ENCODE results near the gene CELSR1. TPM values are rescaled to one million over a fixed set of nuclear protein-coding genes. Genes with fewer than 3 reads are reported as not detected.

CELSR1 gene
- total RNA-seq, 1 donor from 2014 or later = 44.0 TPM

DNA sequence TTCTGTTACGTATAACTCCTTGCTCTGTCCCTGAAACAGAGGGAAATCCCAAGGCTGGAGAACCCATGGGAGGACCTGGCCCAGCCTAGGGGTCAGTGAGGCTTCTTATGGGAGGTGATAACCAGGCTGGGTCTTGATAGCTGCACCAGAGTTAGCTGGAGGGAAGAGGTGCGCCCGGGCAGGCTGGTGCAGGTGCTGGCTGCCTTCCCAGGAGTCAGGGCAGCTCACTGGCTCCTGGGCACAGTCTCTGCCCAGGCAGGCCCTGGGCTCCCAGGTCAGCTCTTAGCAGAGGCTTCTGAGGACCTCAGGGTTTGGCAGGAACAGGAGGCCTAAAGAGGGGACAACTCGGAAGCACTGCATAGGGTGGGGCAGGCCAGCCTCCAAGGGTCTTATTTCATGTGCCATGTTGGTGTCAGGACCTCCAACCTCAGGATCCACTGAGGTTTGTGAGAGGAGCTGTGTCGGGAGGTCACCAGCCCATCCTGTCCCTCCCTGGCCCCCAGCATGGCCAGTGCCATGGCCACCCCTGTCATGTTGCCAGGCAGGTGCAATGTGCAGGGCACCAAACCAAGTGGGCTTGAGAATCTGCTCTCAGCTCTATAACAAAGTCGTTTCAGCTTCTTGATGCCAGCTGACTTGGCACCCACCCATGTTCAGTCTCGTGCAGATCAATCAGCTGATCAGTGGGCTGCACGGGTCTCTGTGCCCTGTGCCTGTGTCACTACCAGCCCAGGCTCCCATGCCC, 20.5 kb upstream of the CELSR1 start:
- no peak for DNase-seq (ENCODE audit: low spot score)

DNA sequence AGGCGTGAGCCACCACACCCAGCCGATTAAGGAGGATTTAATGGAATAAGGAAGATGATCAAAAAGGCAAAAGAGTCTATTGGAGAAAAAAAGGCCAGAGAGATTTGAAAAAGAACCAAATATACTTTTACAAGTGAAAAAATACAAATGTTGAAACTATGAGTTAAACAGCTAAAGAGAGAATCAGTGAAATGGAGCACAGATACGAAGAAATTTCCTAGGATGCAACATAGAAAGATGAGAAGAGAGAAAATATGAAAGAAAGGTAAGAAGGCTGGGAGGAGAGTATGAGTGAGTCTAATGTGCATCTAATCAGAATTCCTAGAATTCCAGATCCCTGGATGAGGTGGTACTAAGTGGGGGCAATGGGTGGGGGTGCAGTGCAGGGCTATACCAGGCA, 19.4 kb upstream of the CELSR1 start:
- DNase-seq (ENCODE audit: low spot score) = no peak

DNA sequence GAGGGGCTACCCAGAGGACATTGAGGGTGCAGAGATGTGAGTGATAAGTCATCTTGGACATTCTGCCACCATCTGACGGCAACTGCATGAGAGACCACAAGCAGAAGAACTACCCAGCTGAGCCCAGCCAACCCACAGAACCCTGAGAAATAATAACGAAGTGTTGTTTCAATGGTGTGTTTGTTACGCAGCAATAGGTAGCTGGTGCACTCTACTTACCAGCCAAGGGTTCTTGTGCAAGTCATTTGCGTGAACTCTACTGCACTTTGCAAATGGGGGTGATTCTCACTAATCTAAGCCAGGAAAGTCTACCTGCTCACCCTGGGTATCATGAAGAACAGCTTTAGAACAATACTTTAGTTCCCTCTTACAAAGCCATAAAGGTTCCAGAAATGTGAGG, 15.8 kb upstream of the CELSR1 start:
- no peak for DNase-seq (ENCODE audit: low spot score)

DNA sequence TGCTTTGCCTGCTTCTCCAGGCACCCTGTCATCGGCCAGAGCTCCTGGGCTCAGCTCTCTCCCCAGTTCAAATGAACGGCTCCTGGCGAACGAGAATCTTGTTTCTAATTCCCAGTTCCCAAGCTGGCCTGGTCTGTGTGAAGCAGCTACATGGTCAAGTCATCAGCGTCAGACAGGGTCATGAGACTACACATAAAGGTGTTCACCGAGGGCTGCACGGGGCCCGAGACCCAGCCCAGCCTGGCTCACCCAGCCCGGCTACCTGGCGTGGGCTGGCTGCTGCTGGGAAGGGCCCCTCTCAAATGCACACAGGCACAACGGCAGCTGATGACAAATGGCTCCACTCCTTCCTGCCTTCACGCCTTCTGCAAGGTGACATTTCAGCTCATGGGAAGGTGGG, 14.6 kb upstream of the CELSR1 start:
- DNase-seq (ENCODE audit: low spot score) = no peak

DNA sequence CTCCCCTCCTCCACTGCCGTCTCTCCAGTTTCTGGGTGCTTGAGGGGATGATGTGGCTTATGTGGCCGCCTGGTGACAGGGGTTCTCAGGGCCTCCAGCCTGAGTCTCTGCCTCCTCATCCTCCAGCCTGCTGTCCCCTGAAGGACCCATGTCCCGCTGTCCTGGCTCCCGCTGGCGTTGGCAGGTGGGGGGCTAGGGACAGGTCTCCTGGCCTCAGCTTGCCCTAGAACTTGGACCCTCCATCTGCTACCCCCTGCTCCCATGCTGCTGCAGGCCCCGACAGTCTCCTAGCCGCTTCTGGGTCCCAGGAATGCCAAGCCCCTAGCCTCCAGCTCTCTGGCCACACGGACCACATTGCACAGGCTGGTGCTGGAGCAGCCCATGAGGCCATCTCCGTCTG, 13.9 kb upstream of the CELSR1 start:
- no peak for DNase-seq (ENCODE audit: low spot score)

DNA sequence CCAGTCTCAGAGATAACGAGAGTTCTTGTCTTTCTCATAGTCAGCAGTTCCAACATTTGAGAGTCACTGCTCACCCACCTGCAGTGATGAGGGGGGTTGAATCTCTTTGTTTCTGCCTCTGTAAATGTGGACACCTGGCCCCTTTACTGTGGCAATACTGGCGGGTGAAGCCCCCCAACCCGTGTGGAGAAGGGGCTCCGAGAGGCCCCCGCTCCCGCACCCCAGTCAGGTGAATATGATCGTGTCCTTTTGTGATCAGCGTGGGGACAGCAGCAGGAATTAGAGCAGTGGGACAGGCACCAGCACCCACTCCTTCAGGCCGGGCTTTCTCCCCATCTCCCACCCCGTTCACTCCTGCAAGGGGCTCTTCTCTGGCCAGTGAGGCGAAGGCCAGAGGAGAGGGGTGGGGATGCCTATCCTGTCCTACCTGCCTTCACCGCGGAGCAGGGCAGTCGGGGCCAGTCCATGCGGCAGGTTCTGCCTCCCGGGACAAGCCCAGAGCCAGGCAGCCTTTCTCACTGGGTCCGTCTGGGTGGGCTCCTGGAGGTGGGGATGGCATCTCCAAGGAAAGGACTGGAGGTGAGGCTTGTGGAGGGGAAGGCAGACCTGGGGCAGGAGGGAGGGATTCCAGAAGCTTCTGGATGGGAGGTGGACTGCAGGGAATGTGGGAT, 12.7 kb upstream of the CELSR1 start:
- no peak for DNase-seq (ENCODE audit: low spot score)

DNA sequence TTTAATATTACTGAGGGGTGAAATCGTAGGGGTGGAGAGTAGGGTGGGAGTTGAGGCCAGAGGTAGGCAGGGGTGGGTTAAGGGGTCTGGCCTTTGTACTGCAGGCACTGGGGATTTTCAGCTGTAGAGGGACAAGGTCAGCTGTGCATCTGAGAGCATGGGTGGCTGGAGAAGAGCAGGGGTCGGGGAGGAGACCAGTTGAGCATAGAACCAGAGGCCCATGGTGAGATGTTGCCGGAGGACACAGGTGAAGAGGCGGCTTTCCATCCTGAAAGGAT, 12.1 kb upstream of the CELSR1 start:
- DNase-seq (ENCODE audit: low spot score) = no peak

DNA sequence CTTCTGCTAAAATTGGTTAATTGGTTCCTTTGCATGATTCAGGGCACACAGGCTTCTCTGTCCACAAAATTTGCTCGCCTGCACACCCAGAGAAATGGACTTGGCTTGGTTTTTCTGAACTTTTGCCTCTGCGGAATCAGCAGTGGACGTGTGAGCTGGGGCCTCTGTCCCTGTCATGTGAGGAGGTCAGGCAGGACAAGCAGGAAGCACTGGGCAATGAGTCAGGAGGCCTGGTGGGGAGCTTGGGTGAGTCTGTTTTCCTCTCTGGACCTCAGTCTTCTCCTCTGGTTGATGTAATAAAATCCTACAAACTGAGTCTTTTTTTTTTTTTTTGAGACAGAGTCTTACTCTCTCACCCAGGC, 10.4 kb upstream of the CELSR1 start:
- peak; percentile 77 for DNase-seq (ENCODE audit: low spot score)

DNA sequence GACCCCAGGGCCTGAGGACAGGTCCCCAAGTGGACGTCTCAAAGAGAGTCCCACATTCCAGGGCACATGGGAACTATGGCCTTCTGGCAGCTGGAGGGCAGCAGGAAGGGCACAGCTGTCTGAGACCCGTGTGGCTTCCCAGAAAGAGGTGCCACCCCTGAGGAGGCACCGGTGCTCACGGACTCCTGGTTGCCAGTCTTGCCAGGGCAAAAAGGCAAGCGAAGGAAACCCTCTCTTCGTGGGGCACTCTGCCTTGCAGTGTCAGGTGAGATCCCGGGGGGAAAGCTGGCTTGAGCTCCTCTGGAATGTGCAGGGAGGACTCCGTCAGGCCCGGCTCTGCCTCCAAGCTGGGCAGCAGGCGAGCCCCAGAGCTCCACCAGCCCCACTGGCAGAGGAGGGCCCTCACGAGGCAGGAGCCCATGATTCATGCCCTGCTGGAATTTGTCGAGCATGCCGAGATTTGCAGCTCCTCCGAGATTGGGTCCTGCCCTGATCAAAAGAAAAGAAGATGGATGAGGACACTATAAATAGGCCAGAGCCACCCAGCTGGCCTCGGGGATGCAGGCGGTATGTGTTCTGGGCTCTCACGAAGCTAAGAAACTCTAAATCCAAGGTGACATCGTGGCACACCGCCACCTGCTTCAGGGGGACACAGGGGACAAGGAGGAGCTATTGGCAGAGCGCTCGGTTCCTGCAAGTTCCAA, 9.9 kb upstream of the CELSR1 start:
- DNase-seq (ENCODE audit: low spot score) = peak; percentile 64

DNA sequence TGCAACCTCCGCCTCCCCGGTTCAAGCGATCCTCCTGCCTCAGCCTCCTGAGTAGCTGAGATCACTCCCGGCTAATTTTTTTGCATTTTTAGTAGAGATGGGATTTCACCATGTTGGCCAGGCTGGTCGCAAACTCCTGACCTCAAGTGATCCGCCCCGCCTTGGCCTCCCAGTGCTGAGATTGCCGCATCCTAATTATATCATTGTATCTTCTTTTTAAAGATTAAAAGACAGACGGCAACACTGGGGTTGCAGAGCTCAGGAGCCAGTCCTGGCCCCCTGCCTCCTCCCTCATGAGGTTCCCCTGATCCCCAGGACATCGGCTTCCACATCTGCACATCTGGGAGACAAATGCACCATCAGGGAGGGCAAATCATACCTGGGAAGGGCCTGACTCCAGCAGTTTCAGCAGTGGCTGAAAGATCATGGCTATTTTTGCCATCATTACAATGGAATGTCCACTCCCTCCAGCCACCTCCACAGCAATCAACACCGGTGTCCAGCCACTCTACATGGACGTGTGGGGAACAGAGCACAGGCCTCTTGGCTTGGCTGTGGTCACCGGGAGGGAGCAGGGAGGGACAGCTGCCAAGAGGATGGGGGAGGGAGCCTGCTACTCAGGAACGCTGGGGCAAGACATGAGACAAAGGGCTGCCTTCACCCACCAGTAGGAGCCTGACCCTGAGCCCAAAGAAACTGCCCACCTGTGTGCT, 9.2 kb upstream of the CELSR1 start:
- DNase-seq (ENCODE audit: low spot score) = peak; percentile 68

DNA sequence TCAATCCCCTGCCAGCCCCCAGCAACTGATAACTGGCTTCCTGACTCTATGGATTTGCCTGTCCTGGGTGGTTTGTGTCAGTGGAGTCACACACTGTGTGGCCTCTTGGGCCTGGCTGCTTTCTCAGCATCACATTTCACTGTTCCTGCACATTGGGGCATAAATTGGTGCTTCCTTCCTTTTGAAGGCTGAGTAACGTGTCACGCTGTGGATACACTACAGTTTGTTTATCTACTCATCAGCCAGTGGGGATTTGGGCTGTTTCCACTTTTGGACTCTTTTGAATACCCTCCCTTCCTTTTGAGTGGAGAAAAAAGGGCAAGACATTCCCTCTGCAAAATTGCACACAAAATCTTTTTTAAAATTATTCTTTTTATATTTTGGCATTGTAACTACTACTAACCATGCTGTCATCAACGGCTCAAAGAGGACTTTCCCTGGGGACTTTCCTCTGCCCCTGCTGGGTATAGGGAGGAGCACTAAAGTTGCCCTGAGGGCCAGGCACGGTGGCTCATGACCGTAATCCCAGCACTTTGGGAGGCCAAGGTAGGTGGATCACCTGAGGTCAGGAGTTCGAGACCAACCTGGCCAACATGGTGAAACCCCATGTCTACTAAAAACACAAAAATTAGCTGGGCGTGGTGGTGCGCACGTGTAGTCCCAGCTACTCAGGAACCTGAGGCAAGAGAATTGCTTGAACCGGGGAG, 7.8 kb upstream of the CELSR1 start:
- no peak for DNase-seq (ENCODE audit: low spot score)

DNA sequence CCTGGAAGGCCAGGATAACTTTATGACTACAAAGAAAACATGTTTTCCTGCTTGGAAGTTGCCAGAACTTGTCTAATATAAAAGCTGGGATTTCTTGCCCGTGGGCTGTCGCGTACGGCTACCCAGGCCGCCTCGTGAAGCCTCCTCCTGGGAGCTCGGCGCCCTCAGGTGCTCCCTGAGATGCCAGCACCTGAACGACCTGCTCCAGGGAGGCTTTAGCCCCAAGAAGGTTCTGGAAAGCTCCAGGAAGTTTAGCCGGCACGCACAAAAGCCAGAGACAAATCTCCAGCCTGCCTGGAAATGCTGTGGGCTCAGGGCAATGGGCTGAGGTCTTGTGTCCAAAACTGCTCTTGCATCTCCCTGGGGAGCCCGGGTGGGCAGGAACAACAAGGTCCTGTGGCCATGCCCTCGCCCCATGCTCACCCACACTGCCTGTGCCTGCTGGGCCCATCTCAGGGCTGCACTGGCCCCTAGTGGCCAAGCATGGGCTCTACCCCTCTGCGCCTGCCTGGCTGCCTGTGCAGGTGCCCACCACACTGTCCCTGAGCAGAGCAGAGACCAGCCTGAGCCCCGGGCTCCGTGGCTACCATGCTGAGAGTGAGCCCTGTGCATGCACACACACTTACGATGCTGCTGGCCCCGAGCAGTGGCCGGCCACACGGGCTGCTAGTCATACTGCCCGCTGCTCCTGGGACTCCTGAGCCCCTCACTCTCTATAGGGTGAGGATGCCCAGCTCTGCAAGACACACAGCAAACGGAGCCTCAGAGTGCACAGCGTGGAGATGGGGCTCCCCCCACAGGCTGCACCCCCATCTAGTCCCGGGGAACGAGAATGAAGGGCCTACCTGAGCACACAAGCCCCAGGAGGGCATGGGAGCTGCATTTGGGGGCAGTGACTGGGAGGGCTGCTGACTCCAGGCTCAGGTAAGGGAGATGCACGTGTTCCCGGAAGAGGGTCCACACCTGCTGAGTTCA, 4.9 kb upstream of the CELSR1 start:
- peak; percentile 73 for DNase-seq (ENCODE audit: low spot score)

DNA sequence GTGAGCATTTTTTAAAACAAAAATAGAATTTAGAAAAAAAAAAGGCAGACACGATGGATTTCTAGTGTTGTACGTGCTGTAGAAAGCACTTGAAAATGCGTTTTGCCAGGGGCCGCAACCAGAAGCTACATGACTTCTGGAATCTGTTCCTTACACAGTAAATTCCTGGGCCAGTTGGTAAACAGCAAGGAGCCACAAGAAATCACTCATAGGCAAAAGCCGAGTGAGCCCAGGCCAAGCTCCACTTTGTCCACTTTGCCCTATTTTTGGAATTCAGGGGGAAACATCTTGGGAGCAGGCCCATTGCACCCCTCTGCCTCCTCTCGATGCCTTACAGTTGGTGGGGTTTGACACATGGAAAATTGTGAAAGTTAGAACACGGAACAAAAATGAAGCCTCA, 4.1 kb upstream of the CELSR1 start:
- DNase-seq (ENCODE audit: low spot score) = no peak

DNA sequence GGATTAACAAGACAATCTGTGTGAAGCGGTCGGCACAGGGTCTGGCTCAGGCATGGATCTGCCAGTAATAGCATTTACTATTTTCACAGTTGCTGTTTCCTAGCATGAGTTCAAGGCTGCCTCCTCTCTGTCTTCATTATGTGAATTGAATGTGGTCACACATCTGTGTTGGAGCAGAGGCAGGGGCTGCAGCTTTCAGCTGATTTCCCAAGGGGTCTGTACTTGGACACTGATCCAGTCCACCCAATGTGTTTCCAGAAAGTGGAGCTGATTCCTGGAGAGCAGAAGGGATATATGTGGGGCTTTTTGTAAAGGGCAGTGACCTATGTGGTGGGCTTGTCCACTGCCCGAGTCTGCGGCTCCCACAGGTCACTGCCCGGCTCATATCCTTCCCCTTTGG, 3.5 kb upstream of the CELSR1 start:
- DNase-seq (ENCODE audit: low spot score) = no peak

DNA sequence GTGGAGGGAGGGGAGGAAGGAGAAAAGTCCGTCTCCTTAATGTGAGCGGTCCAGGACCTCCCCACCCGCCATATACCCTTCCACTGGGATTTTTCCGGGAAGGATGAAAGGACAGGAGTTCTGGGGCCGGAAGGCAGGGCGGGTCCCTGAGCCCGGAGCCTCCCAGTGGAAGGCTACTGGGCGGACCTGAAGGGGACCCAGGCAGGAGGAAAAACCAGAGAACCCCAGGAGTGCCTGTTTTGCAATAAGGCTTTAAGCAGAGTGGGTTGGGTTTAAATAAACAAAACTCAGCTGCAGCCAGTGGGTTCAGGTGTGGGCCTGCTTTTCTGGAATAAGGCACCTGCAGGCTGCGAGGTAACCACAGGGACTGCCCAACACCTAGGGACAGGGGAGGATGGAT, 1.7 kb upstream of the CELSR1 start:
- no peak for DNase-seq (ENCODE audit: low spot score)

DNA sequence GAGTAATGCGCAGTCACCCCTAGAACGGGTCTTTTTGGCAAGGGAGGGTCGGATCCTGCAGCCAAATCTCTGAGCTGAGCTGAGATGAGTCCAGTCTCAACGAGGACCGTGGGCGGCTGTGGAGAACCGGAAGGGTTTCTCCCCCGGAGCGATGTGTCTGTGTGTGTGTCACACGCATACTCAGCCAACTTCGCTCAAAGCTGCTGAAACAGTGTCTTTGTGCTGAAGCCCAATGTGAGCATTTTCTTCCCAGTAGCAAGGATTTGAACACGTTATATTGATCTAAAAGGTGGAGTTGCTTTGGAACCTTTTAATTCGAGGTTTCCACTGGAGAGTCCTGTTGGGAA, 1.4 kb upstream of the CELSR1 start:
- no peak for DNase-seq (ENCODE audit: low spot score)

DNA sequence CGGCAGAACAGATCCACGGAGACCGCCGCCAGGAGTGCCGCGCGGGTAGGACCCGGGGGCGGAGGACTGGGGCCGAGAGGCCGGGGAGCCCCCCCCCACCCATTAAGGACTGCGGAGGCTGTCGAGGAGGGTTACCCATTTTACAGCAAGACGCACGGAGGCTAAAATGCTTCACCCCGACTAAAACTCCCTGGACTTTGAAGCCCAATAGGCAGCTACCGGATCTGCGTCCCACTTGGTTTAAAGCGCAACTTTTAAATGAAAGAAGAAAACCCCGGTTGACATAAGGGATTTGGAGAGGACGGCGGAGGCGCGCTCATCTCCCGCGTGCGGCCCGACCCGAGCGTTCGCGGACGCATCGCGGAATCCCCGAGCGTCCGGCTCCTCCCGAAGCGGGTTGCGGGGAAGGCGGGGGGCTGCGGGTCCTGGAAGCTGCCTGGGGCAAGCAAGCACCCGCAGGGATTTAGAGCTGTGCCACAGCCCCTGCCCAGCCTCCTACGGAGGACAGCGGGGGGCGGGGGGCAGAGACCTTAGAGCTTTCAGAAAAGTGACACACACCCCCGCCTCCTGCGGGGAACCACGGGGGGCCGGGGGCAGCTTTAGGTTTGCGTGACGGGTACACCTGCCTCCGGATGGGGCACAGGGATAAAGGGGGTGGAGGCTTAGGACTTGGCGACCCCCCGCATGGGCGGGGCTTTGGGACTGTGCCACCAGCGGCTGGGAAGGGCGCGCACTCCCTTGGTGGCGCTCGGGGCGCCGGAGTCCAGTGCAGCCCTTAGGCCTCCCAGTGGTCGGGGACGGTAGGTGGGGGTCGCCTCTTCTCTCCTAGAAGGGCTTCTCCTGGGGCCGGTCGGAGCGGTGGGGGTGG, 760 bp upstream of the CELSR1 start:
- DNase-seq (ENCODE audit: low spot score) = no peak

DNA sequence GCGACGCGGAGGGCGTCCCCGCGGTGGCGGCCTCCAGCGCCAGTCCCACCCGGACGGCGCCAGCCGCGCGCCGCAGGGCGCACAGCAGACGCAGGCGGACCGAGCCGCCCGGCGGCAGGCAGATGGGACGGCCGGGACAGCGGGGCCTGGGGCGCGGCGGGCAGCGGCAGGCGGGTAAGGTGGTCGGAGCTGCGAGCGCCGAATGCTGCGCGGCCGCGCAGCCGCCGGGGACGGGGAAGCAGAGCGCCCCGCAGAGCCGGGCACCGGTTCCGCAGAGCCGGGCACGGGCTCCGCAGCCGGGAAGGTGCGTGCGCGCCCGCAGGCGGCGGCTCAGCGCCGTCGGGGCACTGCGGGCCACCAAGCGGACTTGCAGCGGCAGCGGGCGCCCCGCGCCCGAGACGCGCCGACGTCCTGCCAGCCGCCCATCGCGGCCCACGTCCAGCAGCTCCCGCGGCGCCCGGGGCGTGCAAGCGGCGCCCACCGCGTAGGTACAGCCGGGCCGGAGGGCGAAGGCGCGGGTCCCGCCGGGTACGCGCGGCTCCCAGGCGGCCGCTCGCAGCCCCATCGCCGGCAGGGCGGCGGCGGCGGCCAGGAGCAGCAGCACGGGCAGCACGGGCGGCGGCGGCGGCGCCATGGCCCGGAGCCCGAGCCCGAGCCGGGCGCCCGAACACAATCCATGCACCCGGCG, 739 bp downstream of the CELSR1 start:
- DNase-seq (ENCODE audit: low spot score) = no peak

DNA sequence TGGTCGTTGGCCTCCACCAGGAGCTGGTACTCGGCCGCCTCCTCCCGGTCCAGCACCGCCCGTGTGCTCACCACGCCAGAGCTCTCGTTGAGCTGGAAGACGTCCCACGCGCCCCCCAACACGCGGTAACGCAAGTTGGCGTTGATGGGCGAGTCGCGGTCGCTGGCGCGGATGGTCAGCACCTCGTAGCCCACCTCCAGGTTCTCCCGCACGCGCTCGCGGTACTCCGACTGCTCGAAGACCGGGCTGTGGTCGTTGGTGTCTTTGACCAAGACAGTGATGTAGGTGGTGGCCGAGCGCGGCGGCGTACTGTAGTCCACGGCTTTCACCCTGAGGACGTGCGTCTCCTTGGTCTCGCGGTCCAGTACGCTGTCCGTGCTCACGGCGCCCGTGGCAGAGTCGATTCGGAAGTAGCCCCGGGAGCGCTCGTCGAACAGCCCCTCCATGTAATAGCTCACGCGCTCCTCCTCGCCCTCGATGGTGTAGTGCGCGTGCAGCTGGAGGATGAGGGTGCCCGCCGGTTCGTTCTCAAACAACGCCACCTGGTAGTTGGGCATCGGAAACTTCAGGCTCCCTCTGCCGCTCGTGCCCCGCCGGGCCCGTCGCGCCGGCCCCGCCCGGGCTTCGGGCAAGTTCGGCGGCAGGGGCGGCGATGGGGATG, 1.4 kb downstream of the CELSR1 start:
- DNase-seq (ENCODE audit: low spot score) = no peak
